ENCODE data around the gene IL11. TPM values are rescaled to one million over a fixed set of nuclear protein-coding genes. Genes with fewer than 3 reads are reported as not detected.

The IL11 gene
- total RNA-seq, 1 experiment from 2014 or later: 3.9 TPM

DNA sequence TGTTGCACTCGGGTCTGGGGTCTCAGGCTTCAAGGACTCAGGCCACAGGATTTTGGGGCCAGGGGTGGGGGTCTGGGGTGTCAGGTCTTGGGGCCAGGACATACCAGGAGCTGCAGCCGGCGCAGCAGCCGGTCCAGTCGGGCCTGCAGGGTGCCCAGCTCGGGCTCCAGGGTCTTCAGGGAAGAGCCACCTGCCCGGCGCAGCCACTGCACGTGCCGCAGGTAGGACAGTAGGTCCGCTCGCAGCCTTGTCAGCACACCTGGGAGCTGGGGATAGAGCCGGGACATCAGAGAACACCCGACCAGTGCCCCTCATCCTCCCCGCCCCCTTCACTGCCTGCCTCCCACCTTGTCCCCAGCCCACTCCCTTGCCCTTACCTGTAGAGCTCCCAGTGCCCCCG, 2.2 kb downstream of the IL11 start:
- no peak overlapping the region for H3K4me2 ChIP-seq (ENCODE audit: insufficient read depth, insufficient read length, low read length)
- peaks cover 0 to 6% (median 0%) of the 10 kb centered on the region in 3 experiments; a peak in 1 of 7 replicates for H3K36me3 Mint-ChIP-seq (ENCODE audit: insufficient read depth in 1 of 3, low read depth in 3 of 3)
- H2AK5ac ChIP-seq (ENCODE audit: insufficient read length, low read length): no peak overlapping the region
- H3K9me3 ChIP-seq (ENCODE audit: control insufficient read depth, low read depth, low read length): no peaks in the 10 kb centered on the region
- no peak overlapping the region for H2BK120ac ChIP-seq (ENCODE audit: low read depth, low read length, poor library complexity, severe bottlenecking)
- no peak overlapping the region for H3K18ac ChIP-seq (ENCODE audit: insufficient read length, low read depth, low read length)
- H3K27ac ChIP-seq (ENCODE audit: insufficient read length, low read depth, low read length): no peak overlapping the region
- H4K5ac ChIP-seq (ENCODE audit: insufficient read length, low read depth, low read length): no peak overlapping the region
- no peaks in the 10 kb centered on the region for H3K4me1 ChIP-seq (ENCODE audit: insufficient read depth, low read length)
- no peaks in the 10 kb centered on the region for H3K79me1 ChIP-seq (ENCODE audit: insufficient read depth, low read depth, low read length, poor library complexity, severe bottlenecking)
- H3K27me3 Mint-ChIP-seq (ENCODE audit: low read depth): peaks cover 76% of the 10 kb centered on the region
- H3K23me2 ChIP-seq (ENCODE audit: insufficient read length, low read depth, low read length, poor library complexity, severe bottlenecking): peaks cover 10% of the 10 kb centered on the region
- no CpG with 5 or more reads among the region's 16 CpGs for WGBS (ENCODE audit: extremely low coverage, insufficient read length, low lambda C conversion rate)
- H3K9me3 Mint-ChIP-seq: peaks cover 0 to 5% of the 10 kb centered on the region in 2 experiments; a peak in 2 of 5 replicates
- no peak overlapping the region for H2AFZ ChIP-seq (ENCODE audit: low read length)
- no peaks in the 10 kb centered on the region for H3K79me2 ChIP-seq (ENCODE audit: insufficient read depth, low read length)
- no peak overlapping the region for H2BK15ac ChIP-seq (ENCODE audit: low read depth, low read length)
- H3K23ac ChIP-seq (ENCODE audit: insufficient read length, low read depth, low read length): no peak overlapping the region
- no peaks in the 10 kb centered on the region for H4K20me1 ChIP-seq (ENCODE audit: control insufficient read depth, insufficient read depth, insufficient read length)
- H3T11ph ChIP-seq (ENCODE audit: low read length): no peak overlapping the region
- H3K4me3 Mint-ChIP-seq: peak overlapping the region in 1 of 2 experiments; percentile 70; a peak in 2 of 5 replicates
- H3K9ac ChIP-seq (ENCODE audit: extremely low read depth, insufficient read length, low read length): no peak overlapping the region
- H4K91ac ChIP-seq (ENCODE audit: insufficient read length, low read depth, low read length): no peak overlapping the region
- peaks cover 21 to 35% of the 10 kb centered on the region in 2 experiments for H3K4me1 Mint-ChIP-seq
- no peak overlapping the region for H4K8ac ChIP-seq (replicated peaks; ENCODE audit: insufficient read length, low read depth, low read length)
- H2BK5ac ChIP-seq (ENCODE audit: insufficient read length, low read length): no peak overlapping the region
- H3K14ac ChIP-seq (ENCODE audit: insufficient read depth, low read length): no peak overlapping the region
- no peak overlapping the region for H2BK20ac ChIP-seq (ENCODE audit: low read depth, low read length, poor library complexity, severe bottlenecking)
- TF ChIP-seq, protein P1, sequence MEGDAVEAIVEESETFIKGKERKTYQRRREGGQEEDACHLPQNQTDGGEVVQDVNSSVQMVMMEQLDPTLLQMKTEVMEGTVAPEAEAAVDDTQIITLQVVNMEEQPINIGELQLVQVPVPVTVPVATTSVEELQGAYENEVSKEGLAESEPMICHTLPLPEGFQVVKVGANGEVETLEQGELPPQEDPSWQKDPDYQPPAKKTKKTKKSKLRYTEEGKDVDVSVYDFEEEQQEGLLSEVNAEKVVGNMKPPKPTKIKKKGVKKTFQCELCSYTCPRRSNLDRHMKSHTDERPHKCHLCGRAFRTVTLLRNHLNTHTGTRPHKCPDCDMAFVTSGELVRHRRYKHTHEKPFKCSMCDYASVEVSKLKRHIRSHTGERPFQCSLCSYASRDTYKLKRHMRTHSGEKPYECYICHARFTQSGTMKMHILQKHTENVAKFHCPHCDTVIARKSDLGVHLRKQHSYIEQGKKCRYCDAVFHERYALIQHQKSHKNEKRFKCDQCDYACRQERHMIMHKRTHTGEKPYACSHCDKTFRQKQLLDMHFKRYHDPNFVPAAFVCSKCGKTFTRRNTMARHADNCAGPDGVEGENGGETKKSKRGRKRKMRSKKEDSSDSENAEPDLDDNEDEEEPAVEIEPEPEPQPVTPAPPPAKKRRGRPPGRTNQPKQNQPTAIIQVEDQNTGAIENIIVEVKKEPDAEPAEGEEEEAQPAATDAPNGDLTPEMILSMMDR (conservative IDR thresholded peaks at IDR 0.05): no peak
- DNase-seq: no peak
- peaks cover 5% of the 10 kb centered on the region for H3K27me3 ChIP-seq (ENCODE audit: insufficient read depth, low read length)
- H2BK12ac ChIP-seq (ENCODE audit: insufficient read length, low read depth, low read length): no peak overlapping the region
- no peak overlapping the region for H3K4ac ChIP-seq (ENCODE audit: low read depth, low read length)
- H3K27ac Mint-ChIP-seq: no peak overlapping the region
- no peak overlapping the region for H3K56ac ChIP-seq (ENCODE audit: insufficient read length, low read depth, low read length)

Measured in H9 (cell line).